DMS53 (cell line): Measurements from ENCODE around the gene ITGA1.
"Not testable (repeated sequence)": the region's sequence is repeated elsewhere in the genome, so short reads cannot be mapped to it uniquely, and the experiment has no call there.

ENCODE experiments used
- DNase-seq: peaks from one replicate; lab custom pipeline; 2025; lab: John Stamatoyannopoulos, UW

ITGA1 gene

DNA sequence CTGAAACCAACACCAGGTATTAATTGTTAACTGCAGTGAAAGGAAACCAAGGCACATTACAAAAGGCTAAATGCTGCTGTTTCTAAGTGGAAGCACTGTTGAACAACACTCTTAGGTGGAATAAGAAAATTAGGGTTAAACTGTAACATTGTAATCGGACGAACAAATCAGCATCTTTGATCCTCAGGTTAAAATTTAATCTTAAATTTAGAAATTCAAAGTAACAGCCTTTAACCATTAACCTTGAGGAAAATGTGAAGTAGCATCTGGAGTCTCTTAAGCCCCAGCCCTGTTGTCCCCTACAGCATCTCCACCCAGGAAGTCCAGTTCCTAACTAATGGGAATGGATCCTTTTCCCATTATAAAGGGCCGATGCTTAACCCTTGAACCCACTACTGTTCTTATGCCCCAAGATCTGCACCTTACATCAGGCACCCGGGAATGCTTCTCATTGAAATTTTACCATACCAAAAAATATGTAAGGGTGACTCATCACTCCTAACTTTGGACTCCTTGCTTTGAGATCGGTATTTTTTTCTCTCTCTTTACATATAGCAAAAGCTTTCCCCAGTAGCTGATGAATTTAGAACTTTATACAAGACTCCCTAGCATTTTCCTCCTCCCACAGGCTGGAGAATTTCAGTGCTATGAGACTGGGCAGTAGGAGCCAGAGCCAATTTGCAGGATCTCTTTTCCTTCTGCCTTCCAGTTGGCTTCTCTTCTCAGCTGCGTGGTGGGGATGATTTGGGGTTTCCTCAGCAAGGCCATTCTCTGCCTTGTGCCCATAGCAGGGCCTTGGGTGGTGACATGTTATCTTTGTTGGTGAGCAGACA, 169.4 kb downstream of the ITGA1 start:
- DNase-seq = no peak

- no peak for DNase-seq
These were observed 173.6 kb downstream of the ITGA1 start for GRCh38 chr5:52961274-52961681.

- no peak for DNase-seq
These were observed 175.9 kb downstream of the ITGA1 start for GRCh38 chr5:52963636-52964035.

DNA sequence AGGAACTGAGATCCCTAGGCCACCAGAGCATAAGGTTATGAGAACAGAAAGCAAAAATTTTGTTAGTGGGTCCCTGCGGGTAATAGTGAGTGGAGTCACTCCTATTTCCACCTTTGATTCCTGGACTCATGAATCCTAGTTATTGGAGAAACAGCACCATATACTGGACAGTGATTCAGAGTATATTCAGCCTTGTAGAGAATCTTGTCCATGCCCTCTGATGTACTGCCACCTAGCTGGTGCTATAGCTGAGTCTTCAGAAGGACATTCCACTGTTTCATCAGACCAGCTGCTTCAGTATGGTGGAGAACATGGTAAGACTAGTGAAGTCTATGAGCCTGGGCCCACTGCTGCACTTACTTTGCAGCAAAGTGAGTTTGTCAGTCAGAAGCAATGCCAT, 176.4 kb downstream of the ITGA1 start:
- peak; percentile 21 for DNase-seq

- not testable (repeated sequence) for DNase-seq
These were observed 188.4 kb downstream of the ITGA1 start for GRCh38 chr5:52976157-52976556.

GRCh38 chr5:52977264-52977897, 189.7 kb downstream of the ITGA1 start:
- DNase-seq = peak; percentile 40

DNA sequence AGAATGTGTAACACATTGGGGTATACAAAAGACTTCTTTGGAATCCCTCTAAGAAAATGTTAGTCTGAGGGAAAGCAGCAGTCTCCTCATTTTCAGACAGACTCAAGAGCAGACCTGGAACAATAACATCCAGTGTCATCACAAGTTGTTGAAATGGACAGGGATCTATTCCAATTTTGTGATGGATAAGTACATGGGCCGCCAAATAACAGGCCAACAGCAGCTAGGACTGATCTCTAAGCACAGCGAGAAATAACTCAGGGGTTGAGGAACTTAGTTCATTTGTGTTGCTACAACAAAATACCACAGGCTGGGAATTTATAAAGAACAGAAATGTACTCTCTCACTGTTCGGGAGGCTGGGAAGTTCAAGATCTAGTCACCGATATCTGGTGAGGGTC, 193.8 kb downstream of the ITGA1 start:
- DNase-seq = no peak

GRCh38 chr5:52983731-52984636, 196.3 kb downstream of the ITGA1 start:
- DNase-seq = no peak

DNA sequence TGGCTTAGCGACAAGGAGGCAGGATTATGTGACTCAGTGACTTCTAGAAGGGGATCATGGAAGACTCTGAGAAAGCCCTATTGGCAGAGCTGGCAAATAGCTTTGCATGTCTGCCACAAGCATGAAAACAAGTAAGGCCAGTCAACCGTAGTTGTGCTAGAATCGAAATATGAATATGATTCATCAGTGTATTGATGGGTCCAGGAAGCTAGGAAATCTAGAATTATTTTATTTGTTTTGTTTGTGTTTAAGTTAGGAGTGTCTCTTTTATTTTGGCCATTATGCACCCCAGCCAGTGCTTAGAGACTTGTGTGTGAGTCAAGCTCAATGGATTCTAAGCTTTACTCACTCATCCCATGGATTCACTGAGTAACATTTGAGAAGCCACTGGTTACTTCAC, 197.6 kb downstream of the ITGA1 start:
- DNase-seq = no peak

DNA sequence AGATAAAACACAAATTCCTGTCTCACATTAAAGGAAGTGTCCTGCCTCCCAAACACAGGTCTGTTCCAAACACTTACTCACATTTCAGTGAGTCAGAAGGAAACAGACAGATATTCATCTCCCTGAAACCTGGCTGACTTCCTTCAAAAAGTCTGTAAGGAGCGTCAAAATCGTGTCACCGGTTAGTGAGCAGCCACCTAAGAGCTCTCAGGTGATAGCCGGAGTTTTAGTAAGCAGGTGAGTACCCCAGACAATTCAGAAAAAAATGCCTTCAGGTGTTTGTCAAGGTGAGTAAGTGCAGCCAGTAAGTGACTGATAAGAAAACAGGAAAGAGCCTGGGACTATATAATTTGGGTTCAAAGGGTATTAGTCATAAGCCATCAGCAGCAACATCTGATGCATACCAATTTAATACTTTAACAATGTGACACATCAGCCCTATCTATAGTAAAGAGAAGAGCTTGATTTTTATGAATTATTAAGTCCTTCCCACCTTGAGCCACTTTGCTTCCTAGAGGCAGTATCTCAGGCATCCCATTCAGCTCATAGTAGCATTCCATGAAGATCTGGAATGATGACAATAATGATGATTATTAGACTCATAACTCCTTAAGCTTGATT, 200.1 kb downstream of the ITGA1 start:
- peak; percentile 32 for DNase-seq

- peak; percentile 60 for DNase-seq
These were observed 200.8 kb downstream of the ITGA1 start for GRCh38 chr5:52988335-52989024.

- peak; percentile 79 for DNase-seq
These were observed 201.5 kb downstream of the ITGA1 start, which contains the start of gene ITGA2 for GRCh38 chr5:52989025-52989780. TSS of gene ITGA2 (plus strand) at chr5:52989352. CDS start at chr5:52989469, 117 bp downstream.

GRCh38 chr5:52989781-52990527, 202.2 kb downstream of the ITGA1 start:
- DNase-seq = peak; percentile 79

DNA sequence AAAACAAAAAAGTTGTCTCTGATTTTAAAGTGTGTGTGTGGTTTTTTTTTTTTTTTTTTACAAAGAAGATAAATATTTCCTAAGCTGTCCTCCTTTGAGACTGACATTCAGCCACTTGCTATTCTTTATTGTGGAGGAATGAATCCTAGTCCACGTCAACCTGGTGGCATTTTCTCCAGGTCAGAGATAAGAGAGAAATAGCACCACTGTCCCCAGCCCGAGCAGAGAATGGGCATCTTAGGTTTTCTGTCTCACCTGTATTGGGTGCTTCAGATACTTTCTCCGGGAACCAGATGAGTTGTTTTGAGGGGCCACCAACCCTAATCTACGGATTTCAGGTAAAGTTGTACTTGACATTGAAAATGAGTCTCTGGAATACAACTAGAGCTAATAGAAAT, 202.8 kb downstream of the ITGA1 start:
- no peak for DNase-seq

- DNase-seq = no peak
These were observed 205.7 kb downstream of the ITGA1 start for GRCh38 chr5:52993367-52993766.

- DNase-seq = no peak
These were observed 206.6 kb downstream of the ITGA1 start for GRCh38 chr5:52994266-52994665.

GRCh38 chr5:52995095-52995494, 207.4 kb downstream of the ITGA1 start:
- no peak for DNase-seq

DNA sequence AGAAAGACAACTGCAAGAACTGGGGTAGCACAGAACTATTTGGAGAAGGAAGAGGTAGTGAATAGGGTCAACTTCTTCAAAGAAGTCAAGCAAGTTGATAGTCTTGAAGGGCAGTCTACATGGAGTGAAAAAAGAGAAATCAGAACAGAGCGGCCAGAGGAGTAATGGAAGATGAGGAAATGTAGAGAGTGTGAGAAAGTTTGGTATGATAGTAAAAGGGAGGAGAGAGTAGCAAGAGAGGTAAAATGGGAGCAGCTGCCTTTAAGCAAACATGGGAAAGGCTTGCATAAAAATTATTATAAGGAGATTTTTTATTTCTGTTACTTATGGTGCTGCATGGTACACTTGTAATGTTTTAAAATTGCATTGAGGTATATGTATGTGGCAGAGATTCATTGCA, 208.2 kb downstream of the ITGA1 start:
- DNase-seq = no peak

- no peak for DNase-seq
These were observed 209.3 kb downstream of the ITGA1 start for GRCh38 chr5:52996979-52997378.

GRCh38 chr5:52997424-52997823, 209.7 kb downstream of the ITGA1 start:
- DNase-seq = peak; percentile 91
